HepG2 (cell line): Measurements from ENCODE around the gene EFCAB11. TPM values are rescaled to one million over a fixed set of nuclear protein-coding genes. Genes with fewer than 3 reads are reported as not detected.

Experiments
- CHD4 ChIP-seq: fragments of 200-600 bp; sonication (generic); IDR thresholded peaks from 2 replicates; pipeline ENCODE4 v1.7.0; 2017; ENCODE audit warnings: mild to moderate bottlenecking, low read length, borderline replicate concordance
- ESRRA ChIP-seq: sonication (generic); formaldehyde crosslinking; IDR thresholded peaks from 2 replicates; pipeline ENCODE4 v1.5.1; 2020; ENCODE audit warnings: mild to moderate bottlenecking, low read depth, missing genetic modification reagents
- FOSL2 ChIP-seq: sonication (generic); formaldehyde crosslinking; IDR thresholded peaks from 2 replicates; pipeline ENCODE4 v1.4.0; 2020; ENCODE audit warnings: missing genetic modification reagents
- IKZF4 ChIP-seq: sonication (generic); formaldehyde crosslinking; IDR thresholded peaks from 2 replicates; pipeline ENCODE4 v1.5.1; 2020; ENCODE audit warnings: borderline replicate concordance, mild to moderate bottlenecking, low read depth, missing genetic modification reagents; ENCODE audit errors: not compliant biosample characterization
- KDM2A ChIP-seq: sonication (generic); formaldehyde crosslinking; IDR thresholded peaks from 2 replicates; pipeline ENCODE4 v1.4.0; 2020; ENCODE audit warnings: low read depth, missing genetic modification reagents, borderline replicate concordance
- KLF13 ChIP-seq: sonication (generic); formaldehyde crosslinking; IDR thresholded peaks from 2 replicates; pipeline ENCODE4 v1.4.0; 2020; ENCODE audit warnings: mild to moderate bottlenecking, missing genetic modification reagents
- PHF8 ChIP-seq: sonication (generic); formaldehyde crosslinking; IDR thresholded peaks from 2 replicates; pipeline ENCODE4 v1.5.0; 2020; ENCODE audit warnings: missing genetic modification reagents
- RORA ChIP-seq: sonication (generic); formaldehyde crosslinking; IDR thresholded peaks from 2 replicates; pipeline ENCODE4 v1.5.0; 2020; ENCODE audit warnings: mild to moderate bottlenecking, missing genetic modification reagents, moderate library complexity
- TGIF2 ChIP-seq: IDR thresholded peaks from 2 replicates; pipeline ENCODE4 v1.6.1; 2016; ENCODE audit warnings: control low read depth, missing compliant biosample characterization
- ZNF660 ChIP-seq: sonication (generic); formaldehyde crosslinking; IDR thresholded peaks from 2 replicates; pipeline ENCODE4 v1.5.1; 2020; ENCODE audit warnings: mild to moderate bottlenecking, low read depth, missing genetic modification reagents, borderline replicate concordance
- ZNF674 ChIP-seq: sonication (generic); formaldehyde crosslinking; IDR thresholded peaks from 2 replicates; pipeline ENCODE4 v1.5.0; 2020; ENCODE audit warnings: low read depth, mild to moderate bottlenecking, missing genetic modification reagents
- polyA plus RNA-seq, 8 experiments: library from polyadenylated mRNA; depleted of rRNA in 3 of 8; stranded (reverse) in 7 of 8; unstranded in 1 of 8; fragments of >200 nt; fragmentation: Illumina TruSeq in 4 of 8; extraction: Trizol in 4 of 8; gene quantifications; 2 replicates each; pipeline versions ENCODE4 v1.2.1 to v1.2.3, GENCODE V29; 2011 to 2016; ENCODE audit warnings: low read depth in 4 of 8, missing spikeins in 1 of 8, mixed read lengths in 1 of 8; ENCODE audit not compliant: insufficient read depth in 1 of 8
- total RNA-seq, 5 experiments: library from RNA; depleted of rRNA; stranded (reverse); fragments of >200 nt; fragmentation: Illumina TruSeq; extraction: Trizol; gene quantifications; 2 replicates each; pipeline ENCODE4 v1.2.3, GENCODE V29; 2016; ENCODE audit warnings: low read depth in 1 of 5
- TF ChIP-seq, protein P1 (sequence below): sonication (generic); formaldehyde crosslinking; IDR thresholded peaks from 2 replicates; pipeline ENCODE4 v1.8.1; 2023; ENCODE audit warnings: mild to moderate bottlenecking, missing genetic modification reagents
- TF ChIP-seq, protein P2 (sequence below): sonication (generic); formaldehyde crosslinking; IDR thresholded peaks from 2 replicates; pipeline ENCODE4 v1.4.0; 2020; ENCODE audit warnings: mild to moderate bottlenecking, missing genetic modification reagents, borderline replicate concordance
- TF ChIP-seq, protein P3 (sequence below): sonication (generic); formaldehyde crosslinking; IDR thresholded peaks from 2 replicates; pipeline ENCODE4 v1.4.0; 2020; ENCODE audit warnings: missing genetic modification reagents, borderline replicate concordance
- TF ChIP-seq, protein P4 (sequence below): sonication (generic); formaldehyde crosslinking; IDR thresholded peaks from 2 replicates; pipeline ENCODE4 v1.9.0; 2021; ENCODE audit warnings: mild to moderate bottlenecking, missing genetic modification reagents

The EFCAB11 gene
- total and polyA plus RNA-seq, 2 of the 13 experiments (the other 11 are each of a cell fraction or from before 2014, with no cell fraction given) = 8.2 to 31.5 TPM

DNA sequence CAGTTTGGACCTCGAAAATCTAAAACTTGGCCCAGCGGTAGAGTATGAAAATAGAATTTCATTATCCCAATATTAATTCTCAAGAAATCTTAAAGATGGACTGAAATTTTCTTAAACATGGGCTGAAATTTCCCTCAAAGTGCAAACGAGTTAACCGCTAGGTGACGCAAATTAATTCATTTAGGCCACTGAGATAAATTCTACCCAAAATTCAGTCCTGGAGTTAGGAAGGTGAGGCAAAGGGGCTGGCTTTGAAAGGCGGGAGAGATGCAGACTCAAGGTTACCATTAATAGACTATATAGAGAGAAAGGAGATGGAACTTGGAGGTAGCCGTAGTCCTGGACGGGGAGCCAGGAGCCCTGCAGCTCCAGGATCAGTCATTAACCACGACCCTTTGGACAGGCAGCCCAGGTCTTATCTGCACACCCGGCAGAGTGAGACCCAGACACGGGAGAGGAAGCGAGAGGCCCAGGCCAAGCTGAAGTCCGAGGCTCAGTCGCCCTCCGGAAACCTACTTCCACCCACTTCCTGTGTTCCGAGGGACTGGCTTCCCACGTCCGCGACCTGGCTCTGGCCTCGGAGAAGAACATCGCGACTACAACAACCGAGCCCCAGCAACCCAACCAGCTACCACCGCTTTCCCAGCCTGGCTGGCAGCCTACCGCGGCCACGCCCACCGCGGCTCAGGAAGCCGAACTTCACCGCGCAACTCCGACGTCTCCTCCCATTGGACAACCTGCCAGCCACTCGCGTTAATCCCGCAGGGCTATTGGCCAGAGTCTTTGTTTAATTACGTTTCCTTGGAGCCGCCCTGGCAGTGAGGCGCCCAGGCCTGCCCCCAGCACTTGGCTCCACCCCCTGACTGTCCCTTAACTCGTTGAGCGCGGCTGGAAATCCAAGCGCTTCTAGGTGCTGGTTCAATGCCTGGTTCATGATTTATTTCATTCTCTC lies at the start of gene EFCAB11 (continued):
- peak; percentile 87 for TF ChIP-seq PHF8
- no peak for TF ChIP-seq ZNF674 (CRISPR knock-in tag)
- peak; percentile 73; the same call in 1 of the 2 replicates for TF ChIP-seq KDM2A (CRISPR knock-in tag)
- no peak for TF ChIP-seq RORA (CRISPR knock-in tag)
- TF ChIP-seq TGIF2 (CRISPR knock-in tag) = peak; percentile 82
- TF ChIP-seq FOSL2 = 0 out of 2 replicates have a peak, but pooled peaks have one; percentile 3
- TF ChIP-seq, protein P1, sequence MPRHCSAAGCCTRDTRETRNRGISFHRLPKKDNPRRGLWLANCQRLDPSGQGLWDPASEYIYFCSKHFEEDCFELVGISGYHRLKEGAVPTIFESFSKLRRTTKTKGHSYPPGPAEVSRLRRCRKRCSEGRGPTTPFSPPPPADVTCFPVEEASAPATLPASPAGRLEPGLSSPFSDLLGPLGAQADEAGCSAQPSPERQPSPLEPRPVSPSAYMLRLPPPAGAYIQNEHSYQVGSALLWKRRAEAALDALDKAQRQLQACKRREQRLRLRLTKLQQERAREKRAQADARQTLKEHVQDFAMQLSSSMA (CRISPR knock-in tag) = no peak
- TF ChIP-seq IKZF4 (CRISPR knock-in tag) = peak; percentile 79
- TF ChIP-seq KLF13 (CRISPR knock-in tag) = peak; percentile 96
- TF ChIP-seq, protein P2, sequence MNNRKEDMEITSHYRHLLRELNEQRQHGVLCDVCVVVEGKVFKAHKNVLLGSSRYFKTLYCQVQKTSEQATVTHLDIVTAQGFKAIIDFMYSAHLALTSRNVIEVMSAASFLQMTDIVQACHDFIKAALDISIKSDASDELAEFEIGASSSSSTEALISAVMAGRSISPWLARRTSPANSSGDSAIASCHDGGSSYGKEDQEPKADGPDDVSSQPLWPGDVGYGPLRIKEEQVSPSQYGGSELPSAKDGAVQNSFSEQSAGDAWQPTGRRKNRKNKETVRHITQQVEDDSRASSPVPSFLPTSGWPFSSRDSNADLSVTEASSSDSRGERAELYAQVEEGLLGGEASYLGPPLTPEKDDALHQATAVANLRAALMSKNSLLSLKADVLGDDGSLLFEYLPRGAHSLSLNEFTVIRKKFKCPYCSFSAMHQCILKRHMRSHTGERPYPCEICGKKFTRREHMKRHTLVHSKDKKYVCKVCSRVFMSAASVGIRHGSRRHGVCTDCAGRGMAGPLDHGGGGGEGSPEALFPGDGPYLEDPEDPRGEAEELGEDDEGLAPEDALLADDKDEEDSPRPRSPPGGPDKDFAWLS (CRISPR knock-in tag) = no peak
- TF ChIP-seq, protein P3, sequence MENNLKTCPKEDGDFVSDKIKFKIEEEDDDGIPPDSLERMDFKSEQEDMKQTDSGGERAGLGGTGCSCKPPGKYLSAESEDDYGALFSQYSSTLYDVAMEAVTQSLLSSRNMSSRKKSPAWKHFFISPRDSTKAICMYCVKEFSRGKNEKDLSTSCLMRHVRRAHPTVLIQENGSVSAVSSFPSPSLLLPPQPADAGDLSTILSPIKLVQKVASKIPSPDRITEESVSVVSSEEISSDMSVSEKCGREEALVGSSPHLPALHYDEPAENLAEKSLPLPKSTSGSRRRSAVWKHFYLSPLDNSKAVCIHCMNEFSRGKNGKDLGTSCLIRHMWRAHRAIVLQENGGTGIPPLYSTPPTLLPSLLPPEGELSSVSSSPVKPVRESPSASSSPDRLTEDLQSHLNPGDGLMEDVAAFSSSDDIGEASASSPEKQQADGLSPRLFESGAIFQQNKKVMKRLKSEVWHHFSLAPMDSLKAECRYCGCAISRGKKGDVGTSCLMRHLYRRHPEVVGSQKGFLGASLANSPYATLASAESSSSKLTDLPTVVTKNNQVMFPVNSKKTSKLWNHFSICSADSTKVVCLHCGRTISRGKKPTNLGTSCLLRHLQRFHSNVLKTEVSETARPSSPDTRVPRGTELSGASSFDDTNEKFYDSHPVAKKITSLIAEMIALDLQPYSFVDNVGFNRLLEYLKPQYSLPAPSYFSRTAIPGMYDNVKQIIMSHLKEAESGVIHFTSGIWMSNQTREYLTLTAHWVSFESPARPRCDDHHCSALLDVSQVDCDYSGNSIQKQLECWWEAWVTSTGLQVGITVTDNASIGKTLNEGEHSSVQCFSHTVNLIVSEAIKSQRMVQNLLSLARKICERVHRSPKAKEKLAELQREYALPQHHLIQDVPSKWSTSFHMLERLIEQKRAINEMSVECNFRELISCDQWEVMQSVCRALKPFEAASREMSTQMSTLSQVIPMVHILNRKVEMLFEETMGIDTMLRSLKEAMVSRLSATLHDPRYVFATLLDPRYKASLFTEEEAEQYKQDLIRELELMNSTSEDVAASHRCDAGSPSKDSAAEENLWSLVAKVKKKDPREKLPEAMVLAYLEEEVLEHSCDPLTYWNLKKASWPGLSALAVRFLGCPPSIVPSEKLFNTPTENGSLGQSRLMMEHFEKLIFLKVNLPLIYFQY (CRISPR knock-in tag) = no peak
- TF ChIP-seq, protein P4, sequence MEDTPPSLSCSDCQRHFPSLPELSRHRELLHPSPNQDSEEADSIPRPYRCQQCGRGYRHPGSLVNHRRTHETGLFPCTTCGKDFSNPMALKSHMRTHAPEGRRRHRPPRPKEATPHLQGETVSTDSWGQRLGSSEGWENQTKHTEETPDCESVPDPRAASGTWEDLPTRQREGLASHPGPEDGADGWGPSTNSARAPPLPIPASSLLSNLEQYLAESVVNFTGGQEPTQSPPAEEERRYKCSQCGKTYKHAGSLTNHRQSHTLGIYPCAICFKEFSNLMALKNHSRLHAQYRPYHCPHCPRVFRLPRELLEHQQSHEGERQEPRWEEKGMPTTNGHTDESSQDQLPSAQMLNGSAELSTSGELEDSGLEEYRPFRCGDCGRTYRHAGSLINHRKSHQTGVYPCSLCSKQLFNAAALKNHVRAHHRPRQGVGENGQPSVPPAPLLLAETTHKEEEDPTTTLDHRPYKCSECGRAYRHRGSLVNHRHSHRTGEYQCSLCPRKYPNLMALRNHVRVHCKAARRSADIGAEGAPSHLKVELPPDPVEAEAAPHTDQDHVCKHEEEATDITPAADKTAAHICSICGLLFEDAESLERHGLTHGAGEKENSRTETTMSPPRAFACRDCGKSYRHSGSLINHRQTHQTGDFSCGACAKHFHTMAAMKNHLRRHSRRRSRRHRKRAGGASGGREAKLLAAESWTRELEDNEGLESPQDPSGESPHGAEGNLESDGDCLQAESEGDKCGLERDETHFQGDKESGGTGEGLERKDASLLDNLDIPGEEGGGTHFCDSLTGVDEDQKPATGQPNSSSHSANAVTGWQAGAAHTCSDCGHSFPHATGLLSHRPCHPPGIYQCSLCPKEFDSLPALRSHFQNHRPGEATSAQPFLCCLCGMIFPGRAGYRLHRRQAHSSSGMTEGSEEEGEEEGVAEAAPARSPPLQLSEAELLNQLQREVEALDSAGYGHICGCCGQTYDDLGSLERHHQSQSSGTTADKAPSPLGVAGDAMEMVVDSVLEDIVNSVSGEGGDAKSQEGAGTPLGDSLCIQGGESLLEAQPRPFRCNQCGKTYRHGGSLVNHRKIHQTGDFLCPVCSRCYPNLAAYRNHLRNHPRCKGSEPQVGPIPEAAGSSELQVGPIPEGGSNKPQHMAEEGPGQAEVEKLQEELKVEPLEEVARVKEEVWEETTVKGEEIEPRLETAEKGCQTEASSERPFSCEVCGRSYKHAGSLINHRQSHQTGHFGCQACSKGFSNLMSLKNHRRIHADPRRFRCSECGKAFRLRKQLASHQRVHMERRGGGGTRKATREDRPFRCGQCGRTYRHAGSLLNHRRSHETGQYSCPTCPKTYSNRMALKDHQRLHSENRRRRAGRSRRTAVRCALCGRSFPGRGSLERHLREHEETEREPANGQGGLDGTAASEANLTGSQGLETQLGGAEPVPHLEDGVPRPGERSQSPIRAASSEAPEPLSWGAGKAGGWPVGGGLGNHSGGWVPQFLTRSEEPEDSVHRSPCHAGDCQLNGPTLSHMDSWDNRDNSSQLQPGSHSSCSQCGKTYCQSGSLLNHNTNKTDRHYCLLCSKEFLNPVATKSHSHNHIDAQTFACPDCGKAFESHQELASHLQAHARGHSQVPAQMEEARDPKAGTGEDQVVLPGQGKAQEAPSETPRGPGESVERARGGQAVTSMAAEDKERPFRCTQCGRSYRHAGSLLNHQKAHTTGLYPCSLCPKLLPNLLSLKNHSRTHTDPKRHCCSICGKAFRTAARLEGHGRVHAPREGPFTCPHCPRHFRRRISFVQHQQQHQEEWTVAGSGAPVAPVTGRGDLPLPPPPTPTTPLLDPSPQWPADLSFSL = no peak
- no peak for TF ChIP-seq ZNF660 (CRISPR knock-in tag)
- no peak for TF ChIP-seq CHD4
- TF ChIP-seq ESRRA (CRISPR knock-in tag) = no peak
